ENCODE data around the gene U2AF1L4. TPM values are rescaled to one million over a fixed set of nuclear protein-coding genes. Genes with fewer than 3 reads are reported as not detected.

Gene U2AF1L4
- total RNA-seq, 1 donor from 2014 or later = 17.2 TPM

GRCh38 chr19:35785339-35785627 is 40.1 kb upstream of the U2AF1L4 start:
- Mint-ChIP-seq H3K4me3 (no peak overlapping the region), H3K36me3 (peaks cover 1% of the 10 kb centered on the region), H3K9me3 (no peaks in the 10 kb centered on the region), H3K4me1 (no peaks in the 10 kb centered on the region), H3K27me3 (ENCODE audit: insufficient read depth, low read depth) (peaks cover 2% of the 10 kb centered on the region), H3K27ac (no peak overlapping the region)
- DNase-seq (ENCODE audit: low spot score) = no peak
- peak overlapping the region; percentile 43 for H3K4me3 ChIP-seq
- H3K27ac ChIP-seq = no peak overlapping the region
- peaks cover 30% of the 10 kb centered on the region for H3K27me3 ChIP-seq
- H4K20me1 ChIP-seq (ENCODE audit: low read depth) = peaks cover 22% of the 10 kb centered on the region
- no peak for TF ChIP-seq CTCF (IDR thresholded peaks at IDR 0.05)
- TF ChIP-seq EZH2 (IDR thresholded peaks at IDR 0.05) = no peak
- no peak for TF ChIP-seq EZH2phosphoT487 (IDR thresholded peaks at IDR 0.05)
- H3K9ac ChIP-seq = no peak overlapping the region
- H3K36me3 ChIP-seq = no peaks in the 10 kb centered on the region
- H3K4me1 ChIP-seq = peaks cover 10% of the 10 kb centered on the region
- peaks cover 17% of the 10 kb centered on the region for H3F3A ChIP-seq (ENCODE audit: low read depth)
- H3K4me2 ChIP-seq = peak overlapping the region; percentile 84
- H3K79me2 ChIP-seq (ENCODE audit: low read depth) = no peaks in the 10 kb centered on the region
- no peak overlapping the region for H2AFZ ChIP-seq (replicated peaks)
- no peaks in the 10 kb centered on the region for H3K9me3 ChIP-seq (ENCODE audit: low read depth)

GRCh38 chr19:35784503-35785338 is 39.5 kb upstream of the U2AF1L4 start:
- Histone ChIP-seq H3K9me3 (ENCODE audit: low read depth) (no peaks in the 10 kb centered on the region), H3K4me3 (peak overlapping the region; percentile 43), H3K36me3 (no peaks in the 10 kb centered on the region), H3K9ac (no peak overlapping the region), H3F3A (ENCODE audit: low read depth) (peaks cover 17% of the 10 kb centered on the region), H4K20me1 (ENCODE audit: low read depth) (peaks cover 22% of the 10 kb centered on the region), H3K27ac (no peak overlapping the region), H3K4me1 (peaks cover 10% of the 10 kb centered on the region), H3K27me3 (peaks cover 30% of the 10 kb centered on the region), H3K79me2 (ENCODE audit: low read depth) (no peaks in the 10 kb centered on the region), H3K4me2 (peak overlapping the region; percentile 84), H2AFZ (replicated peaks) (no peak overlapping the region)
- Mint-ChIP-seq H3K9me3 (no peaks in the 10 kb centered on the region), H3K36me3 (peaks cover 2% of the 10 kb centered on the region), H3K4me1 (no peaks in the 10 kb centered on the region), H3K27me3 (ENCODE audit: insufficient read depth, low read depth) (peaks cover 2% of the 10 kb centered on the region), H3K4me3 (no peak overlapping the region), H3K27ac (no peak overlapping the region)
- peak; percentile 18 for TF ChIP-seq CTCF (IDR thresholded peaks at IDR 0.05)
- TF ChIP-seq EZH2 (IDR thresholded peaks at IDR 0.05) = no peak
- peak; percentile 87 for DNase-seq (ENCODE audit: low spot score)

- Histone ChIP-seq H3K27me3 (peaks cover 30% of the 10 kb centered on the region), H3F3A (ENCODE audit: low read depth) (peaks cover 17% of the 10 kb centered on the region), H3K27ac (no peak overlapping the region), H3K4me3 (peak overlapping the region; percentile 43), H3K36me3 (no peaks in the 10 kb centered on the region), H3K9me3 (ENCODE audit: low read depth) (no peaks in the 10 kb centered on the region), H3K4me2 (peak overlapping the region; percentile 84), H3K4me1 (peaks cover 10% of the 10 kb centered on the region), H2AFZ (replicated peaks) (no peak overlapping the region), H3K9ac (no peak overlapping the region), H3K79me2 (ENCODE audit: low read depth) (no peaks in the 10 kb centered on the region), H4K20me1 (ENCODE audit: low read depth) (peaks cover 22% of the 10 kb centered on the region)
- no peak for DNase-seq (ENCODE audit: low spot score)
- Mint-ChIP-seq H3K36me3 (peaks cover 7% of the 10 kb centered on the region), H3K4me1 (no peaks in the 10 kb centered on the region), H3K9me3 (no peaks in the 10 kb centered on the region), H3K27me3 (ENCODE audit: insufficient read depth, low read depth) (peaks cover 1% of the 10 kb centered on the region), H3K4me3 (peak overlapping the region; percentile 4), H3K27ac (no peak overlapping the region)
- TF ChIP-seq EZH2 (IDR thresholded peaks at IDR 0.05) = no peak
- TF ChIP-seq CTCF (IDR thresholded peaks at IDR 0.05) = peak; percentile 27
- no peak for TF ChIP-seq EZH2phosphoT487 (IDR thresholded peaks at IDR 0.05)
These were observed 38.5 kb upstream of the U2AF1L4 start for GRCh38 chr19:35783469-35784434.
